DND-41 (cell line): ENCODE results near the gene ZC3H7A.

Source experiments
- ATAC-seq: fragments of 200-7000 bp; cut with Tn5 transposase; 3 replicates; pipeline ENCODE4 v1.9.1; 2021; ENCODE audit warnings: low read depth; ENCODE audit not compliant: insufficient read depth
- DNase-seq: peaks from one replicate; pipeline ENCODE4 v3.0.0-alpha.2; 2020
- H2AFZ ChIP-seq: 2 replicates; pipeline ENCODE4 v1.6.0; 2012; ENCODE audit warnings: low read depth, low read length
- H3K27ac ChIP-seq: 2 replicates; pipeline ENCODE4 v1.5.1; 2012; ENCODE audit warnings: low read length, inconsistent platforms
- H3K27me3 ChIP-seq: fragments of 200-600 bp; sonication (generic); 2 replicates; pipeline ENCODE4 v1.6.0; 2012; ENCODE audit warnings: low read length, mild to moderate bottlenecking, inconsistent platforms; ENCODE audit not compliant: insufficient read depth, poor library complexity
- H3K36me3 ChIP-seq: 2 replicates; pipeline ENCODE4 v1.5.1; 2012; ENCODE audit warnings: low read length, inconsistent platforms; ENCODE audit not compliant: insufficient read depth
- H3K4me1 ChIP-seq: 2 replicates; pipeline ENCODE4 v1.5.1; 2012; ENCODE audit warnings: mild to moderate bottlenecking, low read length; ENCODE audit not compliant: insufficient read depth
- H3K4me2 ChIP-seq: 2 replicates; pipeline ENCODE4 v1.6.0; 2012; ENCODE audit warnings: mild to moderate bottlenecking, moderate library complexity, low read length, inconsistent platforms; ENCODE audit not compliant: insufficient read depth
- H3K4me3 ChIP-seq, 2 experiments: fragments of 200-600 bp in 1 of 2; shearing (Covaris generic) in 1 of 2; 2 replicates each; pipeline ENCODE4 v1.5.1; 2012 to 2016; ENCODE audit warnings: inconsistent platforms in 2 of 2, low read length in 2 of 2, mild to moderate bottlenecking in 2 of 2, low read depth in 1 of 2, moderate library complexity in 1 of 2
- H3K79me2 ChIP-seq: 2 replicates; pipeline ENCODE4 v1.6.0; 2012; ENCODE audit warnings: low read length, inconsistent platforms; ENCODE audit not compliant: insufficient read depth
- H3K9ac ChIP-seq: 2 replicates; pipeline ENCODE4 v1.6.0; 2012; ENCODE audit warnings: low read depth, mild to moderate bottlenecking, inconsistent platforms, low read length, moderate library complexity
- H3K9me3 ChIP-seq: 2 replicates; pipeline ENCODE4 v1.5.1; 2012; ENCODE audit warnings: low read length, moderate library complexity, mild to moderate bottlenecking, inconsistent platforms; ENCODE audit not compliant: insufficient read depth, severe bottlenecking
- H4K20me1 ChIP-seq: 2 replicates; pipeline ENCODE4 v1.6.0; 2012; ENCODE audit warnings: low read length; ENCODE audit not compliant: insufficient read depth
- CTCF ChIP-seq: IDR thresholded peaks from 2 replicates; pipeline ENCODE4 v1.5.1; 2012; ENCODE audit warnings: borderline replicate concordance, low read length, moderate library complexity, mild to moderate bottlenecking; ENCODE audit not compliant: poor library complexity, severe bottlenecking; ENCODE audit errors: extremely low read depth
- EZH2 ChIP-seq: IDR thresholded peaks from 3 replicates; pipeline ENCODE4 v1.6.1; 2012; ENCODE audit warnings: borderline replicate concordance, low read depth, mild to moderate bottlenecking, moderate library complexity, low read length, inconsistent platforms; ENCODE audit not compliant: severe bottlenecking

The ZC3H7A gene

GRCh38 chr16:11783319-11784037 is 13.6 kb downstream of the ZC3H7A start:
- Histone ChIP-seq H2AFZ (no peak overlapping the region), H3K27me3 (no peaks in the 10 kb centered on the region), H4K20me1 (peaks cover 57% of the 10 kb centered on the region), H3K27ac (peak overlapping the region; percentile 67), H3K4me2 (peak overlapping the region; percentile 39), H3K4me3 (no peak overlapping the region), H3K36me3 (peaks cover 38% of the 10 kb centered on the region), H3K9ac (no peak overlapping the region), H3K9me3 (no peaks in the 10 kb centered on the region), H3K4me1 (peaks cover 40% of the 10 kb centered on the region), H3K79me2 (peaks cover 90% of the 10 kb centered on the region)
- TF ChIP-seq EZH2 (no peak), CTCF (no peak)
- peak; percentile 25 for DNase-seq
- ATAC-seq: peak; percentile 78

GRCh38 chr16:11781773-11782172 is 15.3 kb downstream of the ZC3H7A start:
- TF ChIP-seq EZH2: no peak
- TF ChIP-seq CTCF: no peak
- H2AFZ ChIP-seq: no peak overlapping the region
- H3K9ac ChIP-seq: no peak overlapping the region
- H3K27ac ChIP-seq: no peak overlapping the region
- no peaks in the 10 kb centered on the region for H3K27me3 ChIP-seq
- H3K79me2 ChIP-seq: peaks cover 77% of the 10 kb centered on the region
- H3K4me1 ChIP-seq: peaks cover 36% of the 10 kb centered on the region
- H3K4me2 ChIP-seq: no peak overlapping the region
- H4K20me1 ChIP-seq: peaks cover 45% of the 10 kb centered on the region
- no peak for DNase-seq
- H3K9me3 ChIP-seq: no peaks in the 10 kb centered on the region
- ATAC-seq: no peak
- no peak overlapping the region for H3K4me3 ChIP-seq
- peaks cover 50% of the 10 kb centered on the region for H3K36me3 ChIP-seq

- peaks cover 75% of the 10 kb centered on the region for H3K79me2 ChIP-seq
- H3K4me3 ChIP-seq: no peak overlapping the region
- H3K27me3 ChIP-seq: no peaks in the 10 kb centered on the region
- ATAC-seq: no peak
- H2AFZ ChIP-seq: no peak overlapping the region
- H3K27ac ChIP-seq: no peak overlapping the region
- H4K20me1 ChIP-seq: peaks cover 39% of the 10 kb centered on the region
- H3K4me1 ChIP-seq: peaks cover 33% of the 10 kb centered on the region
- peaks cover 57% of the 10 kb centered on the region for H3K36me3 ChIP-seq
- DNase-seq: no peak
- no peaks in the 10 kb centered on the region for H3K9me3 ChIP-seq
- H3K9ac ChIP-seq: no peak overlapping the region
- TF ChIP-seq EZH2 (no peak), CTCF (no peak)
- H3K4me2 ChIP-seq: no peak overlapping the region
These were observed 15.9 kb downstream of the ZC3H7A start for GRCh38 chr16:11780991-11781680.
